ENCODE results near the gene GRK6. TPM values are rescaled to one million over a fixed set of nuclear protein-coding genes. Genes with fewer than 3 reads are reported as not detected.

GRK6 gene
- total and polyA plus RNA-seq, 2 experiments from 2014 or later: 13.0 to 56.8 TPM

DNA sequence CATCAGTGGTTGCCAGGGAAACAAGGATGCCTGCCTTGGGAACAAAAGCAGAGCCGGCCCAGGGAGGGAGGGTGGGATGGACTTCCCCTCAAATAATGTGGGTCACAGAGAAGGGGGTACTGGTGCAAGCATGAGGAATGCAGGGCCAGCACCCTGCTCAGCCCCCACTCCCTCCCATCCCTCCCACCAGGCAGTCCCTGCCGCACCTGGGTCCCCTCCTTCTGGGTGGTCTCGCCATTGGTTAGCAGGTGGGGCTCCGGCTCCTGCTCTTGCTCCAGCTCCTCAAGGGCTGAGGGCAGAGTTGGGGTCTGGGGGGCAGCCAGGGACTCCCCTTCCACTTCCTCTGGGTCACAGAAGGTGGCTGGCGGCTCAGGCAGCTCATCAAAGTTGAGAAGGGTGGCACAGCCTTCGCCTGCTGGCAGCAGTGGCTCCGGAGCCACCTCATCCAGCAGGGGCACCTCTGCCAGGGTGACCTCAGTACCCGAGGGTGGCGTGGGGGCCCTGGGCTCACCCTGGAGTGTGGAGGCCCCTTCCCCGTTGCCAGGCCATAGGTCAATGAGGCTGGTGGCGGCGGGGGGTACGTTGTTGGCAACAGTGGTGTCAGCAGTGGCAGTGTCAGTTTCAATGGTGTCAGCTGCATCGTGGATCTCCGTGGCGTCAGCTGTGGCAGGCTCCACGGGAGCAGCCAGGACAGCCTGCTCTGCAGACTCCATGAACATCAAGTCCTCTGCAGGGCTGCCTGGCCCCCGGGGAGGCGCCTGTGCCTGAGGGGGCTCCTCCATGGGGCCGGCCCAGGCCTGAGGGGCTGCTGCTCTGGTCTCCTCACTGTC is 31.6 kb downstream of the GRK6 start:
- no peak overlapping the region for H3K4me3 ChIP-seq
- DNase-seq (ENCODE audit: low spot score): no peak
- peaks cover 23% of the 10 kb centered on the region for H3K36me3 ChIP-seq (ENCODE audit: insufficient read depth)
- no peaks in the 10 kb centered on the region for H3K9me2 ChIP-seq (ENCODE audit: insufficient read depth)
- peaks cover 3% of the 10 kb centered on the region for H3K79me2 ChIP-seq (replicated peaks; ENCODE audit: insufficient read depth)
- peaks cover 19% of the 10 kb centered on the region for H3K4me1 ChIP-seq (ENCODE audit: insufficient read depth)
- H3K4me1 Mint-ChIP-seq: peaks cover 23% of the 10 kb centered on the region
- no peak overlapping the region for H3K4me2 ChIP-seq
- no peak overlapping the region for H2AFZ ChIP-seq
- no peak for ATAC-seq
- peaks cover 24% of the 10 kb centered on the region for H4K20me1 ChIP-seq (replicated peaks; ENCODE audit: insufficient read depth)
- peaks cover 47% of the 10 kb centered on the region for H3K27me3 Mint-ChIP-seq (ENCODE audit: insufficient read depth, low read depth, poor library complexity)
- no peak overlapping the region for H3K4me3 Mint-ChIP-seq
- H3K27ac ChIP-seq (ENCODE audit: low read depth): 0 out of 2 replicates have a peak overlapping the region, but pooled peaks have one; percentile 72
- H3K27ac Mint-ChIP-seq: no peak overlapping the region
- no peak for TF ChIP-seq CREB1 (CRISPR knock-in tag; IDR thresholded peaks at IDR 0.05; ENCODE audit: low read depth)
- TF ChIP-seq, protein P1, sequence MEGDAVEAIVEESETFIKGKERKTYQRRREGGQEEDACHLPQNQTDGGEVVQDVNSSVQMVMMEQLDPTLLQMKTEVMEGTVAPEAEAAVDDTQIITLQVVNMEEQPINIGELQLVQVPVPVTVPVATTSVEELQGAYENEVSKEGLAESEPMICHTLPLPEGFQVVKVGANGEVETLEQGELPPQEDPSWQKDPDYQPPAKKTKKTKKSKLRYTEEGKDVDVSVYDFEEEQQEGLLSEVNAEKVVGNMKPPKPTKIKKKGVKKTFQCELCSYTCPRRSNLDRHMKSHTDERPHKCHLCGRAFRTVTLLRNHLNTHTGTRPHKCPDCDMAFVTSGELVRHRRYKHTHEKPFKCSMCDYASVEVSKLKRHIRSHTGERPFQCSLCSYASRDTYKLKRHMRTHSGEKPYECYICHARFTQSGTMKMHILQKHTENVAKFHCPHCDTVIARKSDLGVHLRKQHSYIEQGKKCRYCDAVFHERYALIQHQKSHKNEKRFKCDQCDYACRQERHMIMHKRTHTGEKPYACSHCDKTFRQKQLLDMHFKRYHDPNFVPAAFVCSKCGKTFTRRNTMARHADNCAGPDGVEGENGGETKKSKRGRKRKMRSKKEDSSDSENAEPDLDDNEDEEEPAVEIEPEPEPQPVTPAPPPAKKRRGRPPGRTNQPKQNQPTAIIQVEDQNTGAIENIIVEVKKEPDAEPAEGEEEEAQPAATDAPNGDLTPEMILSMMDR (conservative IDR thresholded peaks at IDR 0.05; ENCODE audit: low read depth in 2 of 2): no peak
- no peak for TF ChIP-seq EZH2 (IDR thresholded peaks at IDR 0.05; ENCODE audit: low read depth, unreplicated experiment)
- peaks cover 11% of the 10 kb centered on the region for H3K27me3 ChIP-seq (ENCODE audit: insufficient read depth)
- peaks cover 48% of the 10 kb centered on the region for H3F3A ChIP-seq (replicated peaks; ENCODE audit: low read depth)
- peaks cover 3% of the 10 kb centered on the region; the same call in 2 of the 3 replicates for H3K9me3 Mint-ChIP-seq
- peaks cover 55% of the 10 kb centered on the region for H3K36me3 Mint-ChIP-seq (ENCODE audit: low read depth)

- H3F3A ChIP-seq (replicated peaks; ENCODE audit: low read depth): peaks cover 50% of the 10 kb centered on the region
- H3K4me3 Mint-ChIP-seq: no peak overlapping the region
- H3K27ac Mint-ChIP-seq: no peak overlapping the region
- H3K27me3 Mint-ChIP-seq (ENCODE audit: insufficient read depth, low read depth, poor library complexity): peaks cover 43% of the 10 kb centered on the region
- peaks cover 2% of the 10 kb centered on the region for H3K27me3 ChIP-seq (ENCODE audit: insufficient read depth)
- H3K9me2 ChIP-seq (ENCODE audit: insufficient read depth): no peaks in the 10 kb centered on the region
- peaks cover 24% of the 10 kb centered on the region for H4K20me1 ChIP-seq (replicated peaks; ENCODE audit: insufficient read depth)
- H3K4me1 Mint-ChIP-seq: peaks cover 16% of the 10 kb centered on the region
- no peak overlapping the region for H3K4me2 ChIP-seq
- H3K27ac ChIP-seq (ENCODE audit: low read depth): no peak overlapping the region
- ATAC-seq: no peak
- peaks cover 3% of the 10 kb centered on the region; the same call in 1 of the 3 replicates for H3K9me3 Mint-ChIP-seq
- no peak overlapping the region for H3K4me3 ChIP-seq
- peaks cover 10% of the 10 kb centered on the region for H3K79me2 ChIP-seq (replicated peaks; ENCODE audit: insufficient read depth)
- peaks cover 10% of the 10 kb centered on the region for H3K4me1 ChIP-seq (ENCODE audit: insufficient read depth)
- peaks cover 61% of the 10 kb centered on the region for H3K36me3 Mint-ChIP-seq (ENCODE audit: low read depth)
- no peak overlapping the region for H2AFZ ChIP-seq
- peaks cover 31% of the 10 kb centered on the region for H3K36me3 ChIP-seq (ENCODE audit: insufficient read depth)
- DNase-seq (ENCODE audit: low spot score): peak; percentile 61
- TF ChIP-seq, protein P1 (conservative IDR thresholded peaks at IDR 0.05; ENCODE audit: low read depth in 2 of 2): no peak
- no peak for TF ChIP-seq STAT1 (IDR thresholded peaks at IDR 0.05; ENCODE audit: unreplicated experiment)
- TF ChIP-seq EZH2 (IDR thresholded peaks at IDR 0.05; ENCODE audit: low read depth, unreplicated experiment): no peak
- no peak for TF ChIP-seq POLR2AphosphoS5 (IDR thresholded peaks at IDR 0.05; ENCODE audit: low read depth)
- TF ChIP-seq, protein P2, sequence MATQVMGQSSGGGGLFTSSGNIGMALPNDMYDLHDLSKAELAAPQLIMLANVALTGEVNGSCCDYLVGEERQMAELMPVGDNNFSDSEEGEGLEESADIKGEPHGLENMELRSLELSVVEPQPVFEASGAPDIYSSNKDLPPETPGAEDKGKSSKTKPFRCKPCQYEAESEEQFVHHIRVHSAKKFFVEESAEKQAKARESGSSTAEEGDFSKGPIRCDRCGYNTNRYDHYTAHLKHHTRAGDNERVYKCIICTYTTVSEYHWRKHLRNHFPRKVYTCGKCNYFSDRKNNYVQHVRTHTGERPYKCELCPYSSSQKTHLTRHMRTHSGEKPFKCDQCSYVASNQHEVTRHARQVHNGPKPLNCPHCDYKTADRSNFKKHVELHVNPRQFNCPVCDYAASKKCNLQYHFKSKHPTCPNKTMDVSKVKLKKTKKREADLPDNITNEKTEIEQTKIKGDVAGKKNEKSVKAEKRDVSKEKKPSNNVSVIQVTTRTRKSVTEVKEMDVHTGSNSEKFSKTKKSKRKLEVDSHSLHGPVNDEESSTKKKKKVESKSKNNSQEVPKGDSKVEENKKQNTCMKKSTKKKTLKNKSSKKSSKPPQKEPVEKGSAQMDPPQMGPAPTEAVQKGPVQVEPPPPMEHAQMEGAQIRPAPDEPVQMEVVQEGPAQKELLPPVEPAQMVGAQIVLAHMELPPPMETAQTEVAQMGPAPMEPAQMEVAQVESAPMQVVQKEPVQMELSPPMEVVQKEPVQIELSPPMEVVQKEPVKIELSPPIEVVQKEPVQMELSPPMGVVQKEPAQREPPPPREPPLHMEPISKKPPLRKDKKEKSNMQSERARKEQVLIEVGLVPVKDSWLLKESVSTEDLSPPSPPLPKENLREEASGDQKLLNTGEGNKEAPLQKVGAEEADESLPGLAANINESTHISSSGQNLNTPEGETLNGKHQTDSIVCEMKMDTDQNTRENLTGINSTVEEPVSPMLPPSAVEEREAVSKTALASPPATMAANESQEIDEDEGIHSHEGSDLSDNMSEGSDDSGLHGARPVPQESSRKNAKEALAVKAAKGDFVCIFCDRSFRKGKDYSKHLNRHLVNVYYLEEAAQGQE (IDR thresholded peaks at IDR 0.05; ENCODE audit: unreplicated experiment): no peak
Observed at GRCh38 chr5:177458912-177459350, 32.5 kb downstream of the GRK6 start.

All from GM23338 (cell line).